Esophagus mucosa (tissue), 1 donor: Measurements from ENCODE around the gene ZNF319. TPM values are rescaled to one million over a fixed set of nuclear protein-coding genes. Genes with fewer than 3 reads are reported as not detected.
A peak's percentile ranks its signal among the peaks of the same experiment; 100 is the strongest.
"Not testable (repeated sequence)": the region's sequence is repeated elsewhere in the genome, so short reads cannot be mapped to it uniquely, and the experiment has no call there.

Experiments
- ATAC-seq: fragments of 200-7000 bp; cut with Tn5 transposase; one replicate; pipeline ENCODE4 v1.9.1; 2020
- total RNA-seq: library from RNA; stranded (reverse); gene quantifications from one replicate; pipeline ENCODE4 v1.2.4, GENCODE V29; 2023
- donor health status: DM: yes; HTN: yes; CAD: no.

ZNF319 gene
- total RNA-seq, 1 donor from 2014 or later, result 5.1 TPM

DNA sequence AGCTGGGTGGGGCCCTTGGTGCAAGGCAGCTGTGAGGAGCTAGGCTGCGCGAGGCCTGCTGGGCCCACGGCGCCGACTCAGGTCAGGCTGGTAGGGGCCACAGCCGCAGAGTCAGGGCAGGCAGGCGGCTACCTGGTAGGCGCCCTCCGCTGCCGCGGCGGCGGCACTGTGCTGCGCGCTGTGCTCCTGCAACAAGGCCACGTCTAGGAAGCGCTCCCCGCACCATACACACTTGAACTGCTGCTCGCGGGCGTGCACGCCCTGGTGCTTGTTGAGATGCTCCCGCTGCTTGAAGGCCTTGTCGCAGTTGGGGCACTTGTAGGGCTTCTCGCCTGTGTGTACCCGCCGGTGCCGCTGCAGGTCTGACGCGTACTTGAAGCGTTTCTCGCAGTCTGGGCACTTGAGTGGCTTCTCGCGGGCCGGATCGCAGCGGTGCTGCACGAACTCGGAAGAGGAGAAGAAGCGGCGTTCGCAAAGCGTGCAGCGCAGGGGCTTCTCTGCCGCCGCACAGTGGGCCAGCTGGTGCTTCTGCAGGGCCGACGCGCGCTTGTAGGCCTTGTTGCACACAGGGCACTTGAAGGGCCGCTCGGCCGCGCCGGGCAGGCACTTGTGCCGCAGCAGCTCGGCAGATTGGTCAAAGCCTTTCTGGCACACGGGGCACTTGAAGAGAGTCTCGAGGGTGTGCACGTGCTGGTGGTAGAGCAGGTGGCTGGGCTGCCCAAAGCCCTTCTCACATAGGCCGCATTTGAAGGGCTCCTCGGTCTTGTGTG is 3.9 kb downstream of the ZNF319 start:
- ATAC-seq, result no peak

DNA sequence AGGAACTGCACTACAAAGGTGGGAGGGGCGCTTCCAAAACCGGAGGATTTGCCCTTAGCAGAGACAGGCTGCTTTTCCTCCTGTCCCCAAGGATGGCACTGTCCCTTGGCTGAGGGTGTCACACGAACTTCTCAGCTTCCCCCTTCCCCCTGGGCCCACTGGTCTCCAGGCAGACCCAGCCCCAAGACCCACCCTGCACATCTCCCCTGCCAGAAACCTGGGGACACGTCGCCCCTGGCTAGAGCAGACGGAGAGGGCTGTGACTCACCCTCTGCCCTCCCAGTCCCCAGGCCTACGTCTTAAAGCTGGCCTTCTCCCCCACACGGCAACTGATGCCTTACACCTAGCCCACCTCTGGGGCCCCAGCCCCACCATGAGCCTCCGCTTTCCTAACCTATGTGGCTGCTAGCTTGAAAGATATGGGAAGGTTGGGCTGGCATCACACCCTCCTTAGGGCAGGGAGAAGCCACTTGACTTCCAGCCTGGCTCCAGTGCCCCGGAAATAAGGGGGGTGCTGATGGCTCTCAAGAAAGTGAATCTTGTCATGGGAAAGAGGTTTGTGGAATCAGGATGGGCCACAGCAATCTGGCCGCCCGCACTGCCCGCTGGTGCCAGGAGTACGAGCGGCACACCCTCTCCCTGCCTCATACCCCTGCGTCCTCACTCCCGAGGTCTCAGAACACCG is 4.6 kb downstream of the ZNF319 start:
- ATAC-seq, result no peak

DNA sequence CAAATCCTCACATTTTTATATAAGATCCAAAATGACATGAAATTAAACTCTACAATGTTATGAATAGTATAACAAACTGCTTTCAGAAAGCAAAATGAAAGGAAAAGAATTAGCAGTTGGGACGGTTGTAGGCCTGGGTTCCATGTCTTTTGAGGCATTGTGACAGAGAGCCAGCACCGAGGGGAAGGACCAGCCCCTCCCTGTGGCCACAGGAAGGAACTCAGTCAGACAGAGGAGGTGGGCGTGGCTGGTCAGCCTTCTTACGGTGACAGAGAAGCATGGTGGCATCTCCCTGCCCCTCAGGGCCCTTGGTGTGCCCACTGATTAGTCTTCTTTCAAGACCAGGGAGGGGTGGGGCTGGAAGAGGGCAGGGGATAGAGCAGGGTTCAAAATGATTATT is 5.7 kb downstream of the ZNF319 start:
- ATAC-seq, result peak; percentile 42

DNA sequence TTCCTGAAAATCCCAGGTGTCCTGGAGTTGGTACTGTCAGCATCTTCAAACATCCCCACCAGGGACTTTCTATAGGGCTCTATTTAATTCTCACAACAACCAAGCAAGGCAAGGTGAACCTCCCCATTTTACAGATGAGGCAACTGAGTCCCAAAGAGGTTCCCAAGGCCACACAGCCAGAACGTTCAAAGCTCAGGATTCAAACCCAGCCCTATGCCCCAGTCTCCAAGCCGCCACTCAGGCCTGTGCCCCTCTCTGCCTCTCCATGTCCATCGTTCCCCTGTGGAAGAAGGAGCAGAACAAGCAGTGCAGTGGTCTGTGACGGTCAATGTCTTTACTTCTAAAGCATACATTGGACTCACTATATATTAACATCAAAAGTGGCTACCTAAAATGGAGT is 6.1 kb downstream of the ZNF319 start:
- ATAC-seq, result no peak

DNA sequence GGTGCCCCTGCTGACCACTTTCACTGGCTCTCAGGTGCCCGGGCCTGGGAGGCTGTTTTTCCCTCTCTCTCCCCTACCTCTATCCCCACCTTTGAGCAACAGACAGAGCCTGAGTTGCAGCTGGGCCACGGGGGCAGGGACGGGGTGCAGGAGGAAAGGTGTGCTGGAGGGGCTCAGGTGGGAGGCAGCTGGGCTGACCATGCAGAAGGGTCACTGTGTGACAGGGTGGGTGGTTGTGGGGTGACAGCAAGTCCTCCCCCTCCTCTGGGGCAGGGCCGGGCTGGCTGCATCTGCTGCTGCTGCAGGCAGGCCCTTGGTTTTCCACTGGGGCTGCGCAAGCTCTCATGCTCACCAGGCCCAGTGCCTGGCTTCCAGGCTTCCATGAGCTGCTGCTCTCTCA is 6.6 kb downstream of the ZNF319 start:
- ATAC-seq, result no peak

DNA sequence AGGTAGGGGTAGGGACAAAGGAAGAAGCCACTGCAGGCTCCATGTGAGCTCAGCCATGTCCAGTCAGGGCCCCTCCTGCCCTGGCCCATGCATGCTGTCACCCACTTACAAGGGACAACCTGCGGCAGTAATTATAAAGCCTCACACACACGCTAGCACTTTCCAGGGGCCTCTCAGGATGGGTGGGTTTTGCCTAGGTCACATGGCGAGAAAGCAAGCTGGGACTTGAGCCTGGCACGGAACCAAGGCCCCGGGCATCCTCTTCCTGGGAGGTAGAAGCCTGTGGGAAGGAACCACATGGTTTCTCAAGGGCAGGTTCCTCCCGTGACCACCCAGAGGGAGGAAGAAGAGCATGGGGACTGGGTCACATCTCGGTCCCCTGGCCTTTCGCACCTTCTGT is 7.0 kb downstream of the ZNF319 start:
- peak; percentile 2 for ATAC-seq

DNA sequence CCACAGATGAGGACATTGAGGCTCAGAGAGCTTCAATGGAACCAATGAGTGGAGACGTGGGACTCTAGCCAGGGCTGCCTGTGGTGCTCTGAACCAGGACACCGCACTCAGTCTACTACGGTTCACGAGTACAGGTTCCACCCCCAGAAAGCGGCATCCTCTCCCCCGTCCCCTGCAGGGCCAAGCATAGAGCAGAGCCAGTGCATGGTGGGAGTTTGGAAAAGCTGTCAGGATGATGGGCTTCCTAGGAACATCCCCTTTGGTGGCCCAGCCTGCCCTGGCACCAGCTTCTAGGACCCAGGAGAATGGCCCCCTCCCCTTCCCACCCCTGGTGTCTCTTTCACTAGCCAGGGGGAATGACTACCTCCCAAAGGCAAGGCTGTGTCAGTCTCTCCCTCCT is 8.4 kb downstream of the ZNF319 start:
- no peak for ATAC-seq

DNA sequence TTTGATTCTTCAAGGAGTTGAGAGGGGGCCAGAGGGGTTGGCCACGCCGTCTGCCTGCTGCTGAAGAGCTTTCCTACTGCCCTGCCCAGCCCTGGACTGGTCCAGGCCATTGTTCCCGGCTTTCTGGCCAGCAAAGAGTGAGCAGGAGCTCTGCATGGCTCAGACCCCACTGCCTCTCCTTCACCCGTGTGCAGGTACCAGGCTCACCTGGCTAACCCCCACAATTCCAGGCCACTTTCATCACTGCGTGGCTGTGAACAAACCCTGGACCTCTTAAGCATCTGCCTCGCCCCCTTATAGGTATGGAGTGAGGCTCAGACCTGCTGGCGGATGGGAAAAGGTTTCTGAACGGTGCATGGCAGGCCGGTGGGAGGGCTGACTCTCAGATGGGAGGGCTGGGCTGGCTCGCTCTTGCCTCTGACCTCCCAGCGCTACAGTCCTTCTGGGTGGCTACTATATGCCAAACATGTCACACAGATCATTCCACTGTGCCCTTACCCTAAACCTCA is 8.9 kb downstream of the ZNF319 start:
- no peak for ATAC-seq

DNA sequence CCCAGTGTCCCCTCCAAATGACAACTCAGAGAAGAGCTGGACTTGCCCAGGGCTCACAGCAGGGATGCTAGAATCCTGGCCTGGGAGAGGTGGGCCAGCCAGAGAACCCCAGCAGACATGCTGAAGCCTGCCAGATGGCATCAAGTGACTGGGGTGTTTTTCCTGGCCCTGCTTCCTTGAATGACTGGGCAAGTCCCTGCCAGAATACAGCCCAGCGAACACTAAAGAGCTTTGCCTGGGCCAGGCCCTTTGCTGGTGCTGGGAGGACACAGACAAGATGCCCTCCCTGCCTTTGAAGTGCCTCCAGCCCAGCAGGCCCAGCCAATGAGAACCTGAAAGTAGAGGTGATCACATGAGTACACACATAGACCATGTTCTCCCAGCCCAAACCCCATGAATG is 11.5 kb downstream of the ZNF319 start:
- ATAC-seq, result peak; percentile 63

DNA sequence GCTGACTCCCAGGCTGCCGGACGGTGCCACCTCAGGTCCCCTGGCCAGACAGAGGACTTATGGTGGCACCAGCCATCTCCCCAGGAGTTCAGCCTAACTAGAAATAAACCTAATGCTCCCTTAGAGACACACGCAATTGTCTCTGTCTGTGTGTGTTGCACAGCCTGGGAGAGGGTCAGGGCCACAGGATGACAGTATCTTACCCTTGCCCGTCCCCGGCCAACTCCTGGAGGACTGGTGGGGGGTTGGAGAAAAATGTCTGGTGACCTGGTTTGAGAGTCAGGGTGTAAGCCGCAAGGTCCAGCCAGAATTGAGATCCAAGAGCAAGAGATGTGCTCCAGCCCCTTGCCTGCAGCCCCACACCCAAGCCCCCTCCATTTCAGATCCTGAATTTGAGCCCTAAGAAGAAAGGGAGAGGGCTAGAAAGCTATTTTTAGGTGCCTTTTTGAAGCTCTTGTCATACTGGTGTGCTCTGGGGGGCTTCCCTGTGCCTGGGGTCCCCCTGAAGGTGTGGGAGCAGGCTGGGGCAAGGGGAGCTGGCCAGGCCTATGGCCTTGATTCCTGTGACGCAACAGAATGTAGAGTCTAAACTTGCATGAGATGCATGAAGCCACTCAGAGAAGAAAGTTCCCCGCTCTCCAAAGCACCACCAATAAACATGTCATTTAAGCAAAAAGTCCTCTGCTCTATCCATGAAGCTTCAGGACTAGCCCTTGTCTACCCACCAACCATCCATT is 12.9 kb downstream of the ZNF319 start:
- ATAC-seq, result no peak

DNA sequence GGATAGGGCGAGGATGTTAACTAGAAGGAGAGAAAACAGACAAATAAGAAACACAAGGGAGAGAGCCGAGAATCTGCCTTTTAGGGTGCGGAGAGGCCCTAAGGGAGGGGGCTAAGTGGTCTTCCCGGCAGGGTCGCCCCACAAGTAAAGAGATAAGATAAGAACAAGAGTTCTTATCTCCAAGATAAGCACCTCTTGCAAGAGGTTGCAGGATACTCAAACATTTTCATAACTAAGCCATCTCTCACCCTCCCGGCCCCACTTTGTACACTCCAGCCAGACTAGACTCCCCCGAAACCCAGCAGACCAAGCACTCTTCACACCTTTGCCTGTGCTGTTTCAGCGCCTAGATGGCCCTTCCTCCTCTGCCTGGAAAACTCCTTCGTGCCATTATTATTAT is 14.3 kb downstream of the ZNF319 start:
- no peak for ATAC-seq

DNA sequence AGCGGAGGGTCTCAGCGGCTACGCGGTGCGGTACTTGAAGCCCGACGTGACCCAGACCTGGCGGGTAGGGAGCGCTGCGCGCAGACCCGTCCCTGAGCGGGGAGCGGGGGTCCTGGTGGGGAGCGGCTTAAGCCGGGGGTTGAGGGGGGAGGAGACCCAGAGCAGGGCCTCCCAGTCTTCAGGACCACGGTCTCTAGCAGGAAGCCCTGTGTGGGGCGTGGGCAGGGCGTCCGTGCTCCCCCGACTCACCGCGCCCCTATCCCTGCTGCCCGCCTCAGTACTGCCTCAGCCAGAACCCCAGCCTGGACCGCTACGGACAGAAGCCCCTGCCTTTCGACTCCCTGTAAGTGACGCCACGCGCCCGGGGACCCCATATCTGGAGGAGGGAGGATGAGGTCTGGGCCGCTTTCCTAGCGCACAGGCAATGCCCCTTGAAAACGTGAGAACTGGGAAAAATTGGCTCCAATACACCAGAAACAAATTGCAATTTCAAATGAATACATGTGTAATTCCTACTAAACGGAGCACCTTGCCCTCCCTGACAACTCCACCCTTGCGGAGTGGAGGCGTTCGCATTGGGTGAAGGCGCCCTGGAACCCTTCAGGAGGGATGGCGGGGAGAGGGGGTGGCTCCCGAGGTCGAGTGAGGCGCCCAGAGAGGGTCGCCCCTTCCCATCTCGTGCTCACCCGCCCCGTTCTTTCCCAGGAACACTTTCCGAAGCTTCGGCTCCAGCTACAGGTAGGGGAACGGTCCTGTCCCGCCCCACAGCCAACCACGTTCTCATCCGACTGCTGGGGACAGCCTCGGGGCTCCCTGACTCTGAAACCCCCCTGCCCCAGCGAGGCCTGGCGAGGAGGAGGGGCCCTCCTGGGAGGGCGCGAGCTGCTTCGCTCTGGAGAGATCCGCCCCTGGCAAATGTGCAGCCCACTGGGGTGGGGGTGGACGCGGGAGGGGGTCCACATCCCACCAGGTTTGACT is 15.0 kb downstream of the ZNF319 start:
- ATAC-seq, result peak; percentile 28

DNA sequence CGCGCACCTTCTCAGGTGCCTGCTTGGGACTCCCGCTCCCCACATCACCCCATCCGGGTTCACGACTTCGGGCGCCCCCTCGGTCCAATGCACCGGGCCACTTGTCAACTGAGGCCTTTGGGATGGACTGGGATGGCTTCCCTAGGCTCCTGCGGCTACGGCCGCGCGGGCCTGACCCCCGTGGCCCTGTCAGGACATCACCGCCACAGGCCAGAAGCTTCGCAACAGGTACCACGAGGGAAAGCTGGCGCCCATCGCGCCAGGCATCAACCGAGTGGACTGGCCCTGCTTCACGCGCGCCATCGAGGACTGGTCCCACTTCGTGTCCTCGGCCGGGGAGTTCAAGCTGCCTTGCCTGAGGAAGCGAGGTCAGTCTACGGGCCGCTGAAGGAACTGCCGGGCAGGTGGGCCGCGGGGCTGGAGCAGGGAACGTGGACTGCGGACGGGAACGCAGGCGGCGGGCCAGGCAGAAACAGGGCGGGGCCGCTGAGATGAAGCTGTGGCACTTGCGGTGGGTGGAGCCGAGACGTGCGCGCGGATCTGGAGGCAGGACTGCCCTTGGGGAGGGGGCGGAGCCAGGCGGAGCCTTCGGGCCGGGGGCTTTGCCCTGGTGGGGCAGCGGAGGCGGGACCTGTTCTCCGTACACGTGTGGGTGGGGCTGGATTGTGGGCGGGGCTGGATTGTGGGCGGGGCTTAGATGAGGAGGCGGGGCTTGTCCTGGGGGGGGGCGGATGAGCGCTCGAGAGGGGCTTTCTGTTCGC is 15.8 kb downstream of the ZNF319 start:
- ATAC-seq, result peak; percentile 91

DNA sequence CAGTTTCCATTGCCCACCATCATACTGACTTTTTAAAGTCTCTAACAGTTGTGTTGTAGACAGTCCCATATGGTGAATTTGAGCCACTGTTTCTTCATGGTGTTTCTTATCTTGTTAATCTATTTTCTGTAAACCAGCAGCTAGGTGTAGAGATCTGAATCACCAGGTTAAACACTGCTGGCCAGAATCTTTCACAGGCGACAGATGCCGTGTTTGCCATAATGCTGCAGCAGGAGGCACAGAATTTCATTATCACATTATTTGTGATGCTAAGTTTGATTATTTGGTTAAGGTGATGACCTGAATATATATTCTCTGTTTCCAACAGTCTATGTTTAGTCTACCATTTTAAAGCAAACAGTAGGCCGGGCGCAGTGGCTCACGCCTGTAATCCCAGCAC is 18.1 kb downstream of the ZNF319 start:
- no peak for ATAC-seq

DNA sequence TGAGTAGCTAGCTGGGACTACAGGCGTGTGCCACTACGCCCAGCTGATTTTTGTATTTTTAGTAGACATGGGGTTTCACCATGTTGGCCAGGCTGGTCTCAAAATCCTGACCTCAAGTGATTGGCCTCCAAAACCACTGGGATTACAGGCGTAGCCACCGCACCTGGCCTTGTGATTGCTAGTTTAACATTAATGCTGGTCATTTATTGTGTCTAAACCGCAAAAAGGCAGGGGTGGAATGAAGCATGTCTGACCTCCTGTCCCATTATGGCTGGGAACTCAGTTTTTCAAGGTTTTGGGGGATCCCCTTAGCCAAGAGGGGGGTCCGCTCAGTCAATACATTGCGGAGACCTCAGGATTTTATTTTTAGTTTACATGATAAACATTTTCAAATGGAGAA is 18.8 kb downstream of the ZNF319 start:
- ATAC-seq, result no peak

DNA sequence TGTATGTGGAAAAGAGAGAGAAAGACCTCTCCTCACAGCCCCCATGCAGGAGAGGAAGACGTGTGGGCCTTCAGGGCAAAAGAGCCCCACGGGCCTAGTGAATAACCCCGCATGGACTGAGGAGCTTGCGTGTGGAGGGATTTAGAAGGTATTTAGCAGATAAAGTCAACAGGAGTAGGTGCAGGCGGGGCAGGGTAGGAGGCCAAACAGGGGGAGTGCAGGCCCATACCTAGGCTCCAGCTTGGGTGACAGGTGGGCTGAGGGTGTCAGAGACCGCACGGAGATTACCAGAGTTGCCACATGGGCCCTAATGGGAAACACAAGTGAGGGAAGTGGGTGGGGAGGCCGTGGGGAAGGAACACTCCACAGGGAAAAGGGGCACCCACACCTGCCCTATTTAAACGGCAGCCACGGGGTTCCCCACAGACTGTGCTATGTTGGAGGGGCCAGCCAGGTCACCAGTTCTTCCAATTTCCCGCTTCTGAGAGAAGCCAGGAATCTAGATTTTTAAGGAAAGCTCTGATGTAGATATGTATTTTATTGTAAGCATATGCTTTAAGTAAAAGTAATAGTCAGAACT is 21.4 kb downstream of the ZNF319 start:
- no peak for ATAC-seq

DNA sequence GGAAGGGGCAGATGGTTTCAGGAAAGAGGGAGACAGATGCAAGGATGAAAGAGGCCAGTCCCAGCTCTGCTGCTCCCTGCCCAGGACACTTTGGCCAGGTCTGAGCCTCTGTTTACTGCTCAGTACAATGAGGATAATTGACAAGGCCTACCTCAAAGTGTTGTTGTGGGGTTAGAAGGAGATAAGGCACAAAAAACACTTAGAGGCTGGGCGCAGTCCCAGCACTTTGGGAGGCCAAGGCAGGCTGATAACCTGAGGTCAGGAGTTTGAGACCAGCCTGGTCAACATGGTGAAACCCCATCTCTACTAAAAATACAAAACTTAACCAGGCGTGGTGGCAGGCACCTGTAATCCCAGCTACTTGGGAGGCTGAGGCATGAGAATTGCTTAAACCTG is 22.4 kb downstream of the ZNF319 start:
- not testable (repeated sequence) for ATAC-seq

DNA sequence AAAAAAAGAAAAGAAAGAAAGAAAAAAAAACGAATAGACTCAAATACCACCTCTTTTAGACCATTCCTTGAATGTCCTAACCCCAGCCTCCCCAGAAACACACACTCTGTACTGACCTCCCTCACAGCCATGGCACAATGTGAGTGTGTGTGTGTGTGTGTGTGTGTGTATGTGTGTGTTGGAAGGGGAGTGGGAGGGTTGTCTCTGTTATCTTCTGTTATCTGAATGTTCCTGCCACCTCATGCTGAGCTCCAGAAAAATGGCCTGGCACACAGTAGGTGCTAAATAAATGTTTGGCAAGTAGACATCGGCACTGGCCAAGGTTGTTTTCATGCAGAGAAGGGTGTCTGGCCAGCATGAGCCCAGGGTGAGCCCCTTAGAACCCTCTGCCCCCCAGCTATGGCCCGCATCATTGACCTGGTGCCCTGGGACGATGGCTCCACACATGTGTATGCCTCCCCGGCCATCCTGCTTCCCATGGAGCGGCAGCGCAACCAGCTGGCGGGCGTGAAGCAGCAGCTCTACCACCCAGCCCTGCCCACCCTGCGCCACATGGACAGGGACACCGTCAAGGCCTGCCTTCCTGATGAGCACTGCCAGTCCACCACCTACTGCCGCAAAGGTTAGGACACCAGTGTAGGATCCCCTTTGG is 22.9 kb downstream of the ZNF319 start:
- peak; percentile 25 for ATAC-seq

DNA sequence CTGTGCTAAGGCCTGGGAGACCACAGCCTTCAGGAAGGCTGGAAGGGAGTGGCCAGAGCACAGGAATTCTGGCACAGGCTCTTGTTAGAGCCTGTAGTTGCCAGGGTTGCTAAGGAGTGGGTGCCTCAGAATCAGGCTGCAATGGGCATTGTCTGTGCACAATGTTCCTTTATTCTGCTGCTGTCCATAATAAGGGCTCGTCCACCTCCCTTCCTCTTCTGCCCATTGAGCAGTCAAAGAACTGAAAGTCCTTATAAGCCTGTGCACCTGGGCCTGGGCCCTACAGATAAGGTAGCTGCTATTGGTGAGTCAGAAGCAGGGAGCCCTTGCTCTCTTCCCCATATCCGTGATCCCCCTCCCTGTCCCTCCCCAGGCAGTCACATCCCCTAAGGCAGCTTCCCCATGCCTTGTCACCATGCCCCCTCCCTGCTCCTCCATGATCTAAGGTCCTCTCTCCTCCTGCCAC is 24.1 kb downstream of the ZNF319 start:
- peak; percentile 47 for ATAC-seq

DNA sequence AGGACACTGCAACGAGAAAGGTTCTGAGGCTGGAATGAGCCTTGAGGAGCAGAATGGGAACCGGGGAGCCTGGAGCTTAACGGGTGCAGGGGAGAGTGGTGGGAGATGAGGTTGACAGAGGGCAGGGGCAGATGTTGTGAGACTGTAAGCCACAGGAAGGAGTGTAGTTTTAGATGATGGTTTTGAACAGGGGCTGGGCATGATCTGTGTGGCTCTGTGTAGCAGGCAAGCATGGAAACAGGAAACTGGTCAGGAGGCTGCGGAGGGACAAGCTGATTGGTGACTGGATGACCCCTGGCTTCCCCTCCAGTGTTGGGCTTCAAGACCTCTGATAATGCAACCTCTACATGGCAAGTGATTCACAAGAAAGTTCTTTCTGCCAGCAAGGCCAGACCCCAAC is 28.2 kb downstream of the ZNF319 start:
- no peak for ATAC-seq
